Adrenal gland (tissue), 5 donors: ENCODE data around the gene PHF2.

Source experiments
- POLR2A ChIP-seq, 2 donors: fragments of 450-650 bp; IDR thresholded peaks; one replicate each; pipeline ENCODE4 v1.6.1; 2017; ENCODE audit warnings: antibody characterized with exemption in 2 of 2, mild to moderate bottlenecking in 2 of 2, moderate library complexity in 1 of 2
- TF ChIP-seq, protein P1 (sequence below), 6 experiments: fragments of 450-650 bp in 4 of 6; fragments of 200-600 bp in 2 of 6; sonication (generic) in 1 of 6; IDR thresholded peaks; 1 replicate in 5 of 6; 2 replicates in 1 of 6; pipeline versions ENCODE4 v1.5.1 to v1.8.0; 2016 to 2021; ENCODE audit warnings: antibody characterized with exemption in 6 of 6, mild to moderate bottlenecking in 2 of 6, moderate library complexity in 1 of 6
- donor health status: DM: no; HTN: no; CAD: no.

DNA sequence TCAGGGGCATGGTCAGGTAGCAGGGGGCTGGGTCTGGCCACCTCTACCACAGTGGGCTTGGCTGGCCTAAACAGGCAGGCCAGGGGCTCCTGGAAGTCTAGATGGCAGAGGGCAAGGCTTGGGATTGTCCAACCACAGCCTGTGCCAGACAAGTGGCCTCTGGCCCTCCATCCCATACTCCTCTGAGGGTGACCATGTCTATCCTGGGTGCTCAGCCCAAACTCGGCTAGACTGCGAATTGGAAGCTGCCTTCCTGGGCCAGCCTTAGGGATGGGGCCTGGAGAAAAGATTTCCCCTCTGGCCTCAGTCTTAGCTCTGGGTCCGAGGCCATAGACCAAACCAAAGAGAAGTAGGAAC, 110.5 kb downstream of the PHF2 start:
- TF ChIP-seq POLR2A (IDR thresholded peaks at IDR 0.05): no peak
- TF ChIP-seq, protein P1, sequence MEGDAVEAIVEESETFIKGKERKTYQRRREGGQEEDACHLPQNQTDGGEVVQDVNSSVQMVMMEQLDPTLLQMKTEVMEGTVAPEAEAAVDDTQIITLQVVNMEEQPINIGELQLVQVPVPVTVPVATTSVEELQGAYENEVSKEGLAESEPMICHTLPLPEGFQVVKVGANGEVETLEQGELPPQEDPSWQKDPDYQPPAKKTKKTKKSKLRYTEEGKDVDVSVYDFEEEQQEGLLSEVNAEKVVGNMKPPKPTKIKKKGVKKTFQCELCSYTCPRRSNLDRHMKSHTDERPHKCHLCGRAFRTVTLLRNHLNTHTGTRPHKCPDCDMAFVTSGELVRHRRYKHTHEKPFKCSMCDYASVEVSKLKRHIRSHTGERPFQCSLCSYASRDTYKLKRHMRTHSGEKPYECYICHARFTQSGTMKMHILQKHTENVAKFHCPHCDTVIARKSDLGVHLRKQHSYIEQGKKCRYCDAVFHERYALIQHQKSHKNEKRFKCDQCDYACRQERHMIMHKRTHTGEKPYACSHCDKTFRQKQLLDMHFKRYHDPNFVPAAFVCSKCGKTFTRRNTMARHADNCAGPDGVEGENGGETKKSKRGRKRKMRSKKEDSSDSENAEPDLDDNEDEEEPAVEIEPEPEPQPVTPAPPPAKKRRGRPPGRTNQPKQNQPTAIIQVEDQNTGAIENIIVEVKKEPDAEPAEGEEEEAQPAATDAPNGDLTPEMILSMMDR (IDR thresholded peaks at IDR 0.05): no peak
